WI38 (cell line): ENCODE results near the gene GH2.

Experiments
- H3K4me3 ChIP-seq: 2 replicates; pipeline ENCODE4 v1.5.1; 2011; ENCODE audit warnings: low read depth, mild to moderate bottlenecking, control low read depth, low read length
- TF ChIP-seq, protein P1 (sequence below): IDR thresholded peaks from 2 replicates; pipeline ENCODE4 v1.5.1; 2012; ENCODE audit warnings: low read depth, mild to moderate bottlenecking, control low read depth, low read length

Gene GH2

GRCh38 chr17:63847525-63848249, 34.1 kb downstream of the GH2 start:
- TF ChIP-seq, protein P1, sequence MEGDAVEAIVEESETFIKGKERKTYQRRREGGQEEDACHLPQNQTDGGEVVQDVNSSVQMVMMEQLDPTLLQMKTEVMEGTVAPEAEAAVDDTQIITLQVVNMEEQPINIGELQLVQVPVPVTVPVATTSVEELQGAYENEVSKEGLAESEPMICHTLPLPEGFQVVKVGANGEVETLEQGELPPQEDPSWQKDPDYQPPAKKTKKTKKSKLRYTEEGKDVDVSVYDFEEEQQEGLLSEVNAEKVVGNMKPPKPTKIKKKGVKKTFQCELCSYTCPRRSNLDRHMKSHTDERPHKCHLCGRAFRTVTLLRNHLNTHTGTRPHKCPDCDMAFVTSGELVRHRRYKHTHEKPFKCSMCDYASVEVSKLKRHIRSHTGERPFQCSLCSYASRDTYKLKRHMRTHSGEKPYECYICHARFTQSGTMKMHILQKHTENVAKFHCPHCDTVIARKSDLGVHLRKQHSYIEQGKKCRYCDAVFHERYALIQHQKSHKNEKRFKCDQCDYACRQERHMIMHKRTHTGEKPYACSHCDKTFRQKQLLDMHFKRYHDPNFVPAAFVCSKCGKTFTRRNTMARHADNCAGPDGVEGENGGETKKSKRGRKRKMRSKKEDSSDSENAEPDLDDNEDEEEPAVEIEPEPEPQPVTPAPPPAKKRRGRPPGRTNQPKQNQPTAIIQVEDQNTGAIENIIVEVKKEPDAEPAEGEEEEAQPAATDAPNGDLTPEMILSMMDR, result no peak

DNA sequence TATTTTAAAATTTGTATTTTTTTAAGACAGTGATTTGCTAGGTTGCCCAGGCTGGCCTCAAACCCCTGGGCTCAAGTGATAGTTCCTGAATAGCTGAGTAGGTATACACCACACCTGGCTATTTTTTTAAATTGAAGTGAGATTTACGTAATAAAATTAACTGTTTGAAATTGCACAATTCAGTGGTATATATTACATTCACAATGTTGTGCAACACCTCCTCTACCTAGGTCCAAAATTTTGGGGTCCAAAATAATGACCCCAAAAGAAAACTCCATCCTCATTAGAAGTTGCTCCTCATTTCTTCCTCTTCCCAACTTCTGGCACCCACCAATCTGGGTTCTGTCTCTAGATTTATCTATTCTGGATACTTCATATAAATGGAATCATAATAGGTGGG, 36.2 kb downstream of the GH2 start:
- TF ChIP-seq, protein P1, result no peak
- no peak overlapping the region for H3K4me3 ChIP-seq

More at GRCh38 chr17:63847525-63848249, 34.1 kb downstream of the GH2 start:
- no peak overlapping the region for H3K4me3 ChIP-seq

DNA sequence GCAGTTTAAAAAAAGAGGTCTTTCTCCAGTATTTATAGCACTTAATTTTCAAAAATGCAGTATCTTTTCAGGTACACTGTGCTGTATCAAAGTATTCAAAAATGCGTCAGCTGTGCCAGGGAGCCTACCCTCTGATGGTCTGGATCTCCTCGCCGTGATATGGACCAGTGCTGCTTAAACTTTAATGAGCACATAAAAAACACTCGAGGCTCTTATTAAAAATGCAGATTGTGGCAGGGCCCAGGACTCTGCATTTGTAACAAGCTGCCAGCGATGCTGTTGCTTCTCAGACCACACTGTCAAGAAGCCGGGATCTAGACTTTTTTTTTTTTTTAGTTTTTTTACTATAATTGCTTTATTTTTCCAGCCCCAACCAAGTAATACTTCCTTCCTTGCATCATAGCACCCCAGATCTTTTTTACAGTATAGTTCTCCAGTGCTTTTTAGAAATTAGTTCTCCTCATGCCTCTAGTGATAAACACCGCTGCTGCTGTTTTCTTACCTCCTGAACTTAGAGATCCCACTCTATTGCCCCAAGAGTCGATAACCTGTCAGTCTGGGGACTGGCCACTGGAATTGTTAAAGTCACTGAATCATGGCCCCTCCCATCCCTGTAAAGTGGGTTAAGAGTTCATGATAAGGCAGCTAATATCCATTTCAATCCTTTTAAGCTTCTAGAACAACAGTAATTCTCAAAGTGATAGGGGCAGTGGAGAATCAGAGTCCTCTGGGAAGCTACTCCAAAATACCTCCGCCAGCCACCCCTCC, 37.6 kb downstream of the GH2 start:
- no peak overlapping the region for H3K4me3 ChIP-seq
- TF ChIP-seq, protein P1, result no peak

GRCh38 chr17:63843387-63843888, 38.3 kb downstream of the GH2 start:
- H3K4me3 ChIP-seq, result peak overlapping the region; percentile 87

DNA sequence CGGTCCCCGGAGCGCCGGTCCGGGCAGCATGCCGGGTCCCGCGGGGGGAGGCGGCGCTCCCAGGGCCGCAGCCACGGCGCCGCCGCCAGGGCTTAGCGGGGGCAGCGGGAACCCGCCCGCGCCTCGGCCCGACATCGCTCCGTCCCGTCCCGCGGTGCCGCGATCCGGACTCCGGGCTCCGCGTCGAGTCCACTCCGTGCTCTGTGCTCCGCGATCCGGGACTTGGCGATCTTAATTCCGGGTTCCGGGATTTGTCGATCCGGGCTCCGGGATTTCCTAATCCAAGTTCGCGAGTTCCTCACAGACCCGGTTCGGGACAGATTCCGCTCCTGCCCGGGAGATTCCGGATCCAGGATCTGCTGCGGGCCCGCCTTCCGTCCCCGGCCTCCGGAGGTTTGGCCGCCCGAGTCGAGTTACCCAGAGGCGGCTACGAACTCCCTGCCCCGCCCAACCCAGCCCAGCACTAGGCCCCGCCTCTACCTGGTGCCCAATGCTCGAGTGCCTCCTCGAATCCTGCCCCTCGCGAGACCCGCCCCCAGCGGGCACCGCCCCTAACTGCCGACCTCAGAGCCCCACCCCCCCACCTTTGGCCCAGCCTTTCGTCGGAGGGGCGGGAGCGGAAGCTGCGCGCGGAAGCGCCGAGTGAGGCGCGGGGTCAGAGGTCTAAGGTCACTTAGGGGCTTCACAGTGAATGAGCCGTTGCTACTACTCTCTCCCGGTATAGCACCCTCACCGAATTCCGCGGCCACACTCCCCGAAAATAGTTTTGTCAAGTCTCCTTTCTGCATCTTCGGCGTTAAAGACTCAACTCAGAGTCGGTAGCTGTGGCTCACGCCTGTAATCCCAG, 39.0 kb downstream of the GH2 start, which contains the start of gene SMARCD2:
Gene SMARCD2 (minus strand): TSS at position 146 of the 847 bp plus-strand sequence. CDS start 11 bp downstream, at position 135.
- TF ChIP-seq, protein P1, result no peak
- peak within 1 kb of the TSS; percentile 87 for H3K4me3 ChIP-seq

GRCh38 chr17:63842173-63842539, 39.6 kb downstream of the GH2 start:
- TF ChIP-seq, protein P1, result no peak

DNA sequence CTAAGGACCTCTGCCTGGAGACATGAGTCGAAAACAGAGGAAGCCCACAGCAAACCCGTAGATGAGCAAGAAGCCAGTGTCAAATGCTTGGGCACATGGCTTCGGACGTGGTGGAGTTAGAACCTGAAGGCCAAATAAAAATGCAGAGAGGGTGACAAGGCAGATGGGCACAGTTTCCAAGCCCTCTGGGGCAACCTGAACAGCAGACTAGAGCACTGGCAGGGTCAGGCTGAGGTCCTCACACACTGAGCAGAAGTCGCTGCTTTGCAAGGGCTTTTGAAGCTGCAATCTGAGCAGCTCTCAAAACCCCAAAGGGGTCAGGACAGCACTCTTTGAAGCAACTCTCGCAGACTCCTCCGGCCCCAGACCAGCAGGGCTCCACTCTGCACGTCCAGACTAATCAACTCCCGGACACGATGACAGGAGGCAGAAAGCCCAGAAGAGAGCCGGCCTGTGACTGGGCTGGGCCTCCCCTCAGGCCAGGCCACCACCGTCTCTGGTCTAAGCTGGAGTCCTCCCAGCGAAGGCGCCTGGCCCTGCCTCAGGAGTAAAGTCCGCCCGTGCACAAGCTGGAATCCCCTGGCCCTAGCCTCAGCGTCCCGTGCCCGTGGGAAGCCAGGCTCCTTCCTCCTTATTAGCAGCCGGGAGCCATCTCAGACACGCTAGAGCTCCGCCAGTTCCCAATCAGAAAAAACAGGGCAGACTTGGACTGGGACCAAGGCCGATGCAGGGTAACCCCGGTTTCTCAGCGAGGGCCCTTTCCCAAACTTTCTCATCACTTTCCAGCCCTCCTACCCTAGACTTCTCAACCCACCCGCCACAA, 40.2 kb downstream of the GH2 start:
- TF ChIP-seq, protein P1, result no peak
- peak overlapping the region; percentile 87 for H3K4me3 ChIP-seq

More at GRCh38 chr17:63842173-63842539, 39.6 kb downstream of the GH2 start:
- peak overlapping the region; percentile 87 for H3K4me3 ChIP-seq
